HEK293 (cell line): Measurements from ENCODE around the gene MRPL17.
A peak's percentile ranks its signal among the peaks of the same experiment; 100 is the strongest.

Source experiments
- CTCF ChIA-PET: fragments of 350-600 bp; formaldehyde crosslinking; extraction: SDS; loops from one replicate; lab custom pipeline; 2021; ENCODE audit warnings: antibody characterized with exemption; lab: Yijun Ruan, JAX
- POLR2A ChIA-PET: fragments of 300-600 bp; formaldehyde crosslinking; extraction: SDS; loops from one replicate; lab custom pipeline; 2020; ENCODE audit warnings: antibody characterized with exemption, inconsistent platforms; lab: Yijun Ruan, JAX
- H3K27ac ChIP-seq: fragments of 200-500 bp; sonication (Bioruptor generic); 2 replicates; pipeline ENCODE4 v1.5.1; 2014; ENCODE audit warnings: low read depth, low read length, control low read depth, inconsistent platforms; ENCODE audit errors: extremely low read depth
- H3K36me3 ChIP-seq, 2 experiments: fragments of 200-500 bp in 1 of 2; sonication (Bioruptor generic) in 1 of 2; 1 replicate in 1 of 2; 2 replicates in 1 of 2; pipeline ENCODE4 v1.5.1; 2014 to 2017; ENCODE audit warnings: inconsistent platforms in 2 of 2, low read length in 2 of 2; ENCODE audit not compliant: control insufficient read depth in 2 of 2, insufficient read depth in 1 of 2
- H3K4me1 ChIP-seq: fragments of 200-500 bp; sonication (Bioruptor generic); 2 replicates; pipeline ENCODE4 v1.5.1; 2014; ENCODE audit warnings: mild to moderate bottlenecking, low read length, inconsistent platforms; ENCODE audit not compliant: control insufficient read depth, insufficient read depth
- H3K4me3 ChIP-seq: 2 replicates; pipeline ENCODE4 v1.5.1; 2011; ENCODE audit warnings: low read depth, mild to moderate bottlenecking, control low read depth, low read length, moderate library complexity
- H3K9me3 ChIP-seq: fragments of 200-500 bp; sonication (Bioruptor generic); 2 replicates; pipeline ENCODE4 v1.5.1; 2014; ENCODE audit warnings: low read depth, low read length, inconsistent platforms; ENCODE audit not compliant: control insufficient read depth, insufficient read depth
- GFI1B ChIP-seq: fragments of 450-650 bp; formaldehyde crosslinking; IDR thresholded peaks from 2 replicates; pipeline ENCODE4 v1.5.1; 2016; ENCODE audit warnings: missing biosample characterization, missing genetic modification characterization
- HOXA7 ChIP-seq: sonication (generic); formaldehyde crosslinking; IDR thresholded peaks from 2 replicates; pipeline ENCODE4 v1.8.1; 2022; ENCODE audit warnings: missing genetic modification reagents, borderline replicate concordance
- IKZF3 ChIP-seq: fragments of 450-650 bp; IDR thresholded peaks from 2 replicates; pipeline ENCODE4 v1.5.0; 2018; ENCODE audit warnings: missing biosample characterization, mild to moderate bottlenecking, missing genetic modification characterization, moderate library complexity
- KLF1 ChIP-seq: fragments of 450-650 bp; formaldehyde crosslinking; IDR thresholded peaks from 2 replicates; pipeline ENCODE4 v1.5.1; 2016; ENCODE audit warnings: missing biosample characterization, missing genetic modification characterization
- KLF16 ChIP-seq: fragments of 450-650 bp; formaldehyde crosslinking; IDR thresholded peaks from 2 replicates; pipeline ENCODE4 v1.5.1; 2017; ENCODE audit warnings: missing biosample characterization, missing genetic modification characterization
- KLF8 ChIP-seq: fragments of 450-650 bp; formaldehyde crosslinking; IDR thresholded peaks from 2 replicates; pipeline ENCODE4 v1.5.1; 2016; ENCODE audit warnings: missing biosample characterization, missing genetic modification characterization
- SCRT1 ChIP-seq: fragments of 450-650 bp; formaldehyde crosslinking; IDR thresholded peaks from 2 replicates; pipeline ENCODE4 v1.5.1; 2016; ENCODE audit warnings: missing biosample characterization, missing genetic modification characterization, borderline replicate concordance
- YY1 ChIP-seq: fragments of 450-650 bp; formaldehyde crosslinking; IDR thresholded peaks from 2 replicates; pipeline ENCODE4 v1.5.1; 2018; ENCODE audit warnings: missing biosample characterization, missing genetic modification characterization
- ZBTB10 ChIP-seq: fragments of 450-650 bp; formaldehyde crosslinking; IDR thresholded peaks from 2 replicates; pipeline ENCODE4 v1.5.1; 2016; ENCODE audit warnings: missing biosample characterization, missing genetic modification characterization
- ZNF223 ChIP-seq: fragments of 450-650 bp; formaldehyde crosslinking; IDR thresholded peaks from 2 replicates; pipeline ENCODE4 v1.5.1; 2016; ENCODE audit warnings: missing biosample characterization, missing genetic modification characterization
- ZNF335 ChIP-seq: fragments of 450-650 bp; formaldehyde crosslinking; conservative IDR thresholded peaks from 2 replicates; pipeline ENCODE4 v1.5.1; 2016; ENCODE audit warnings: missing biosample characterization, missing genetic modification characterization
- ZNF341 ChIP-seq: fragments of 450-650 bp; formaldehyde crosslinking; IDR thresholded peaks from 2 replicates; pipeline ENCODE4; 2016; ENCODE audit warnings: low read depth, missing biosample characterization, missing genetic modification characterization
- ZNF473 ChIP-seq: fragments of 450-650 bp; formaldehyde crosslinking; IDR thresholded peaks from 2 replicates; pipeline ENCODE4 v1.5.1; 2017; ENCODE audit warnings: missing biosample characterization, missing genetic modification characterization
- ZNF513 ChIP-seq: fragments of 450-650 bp; IDR thresholded peaks from 2 replicates; pipeline ENCODE4 v1.5.1; 2018; ENCODE audit warnings: missing biosample characterization, missing genetic modification characterization
- ZNF548 ChIP-seq: fragments of 450-650 bp; formaldehyde crosslinking; IDR thresholded peaks from 2 replicates; pipeline ENCODE4 v1.5.1; 2016; ENCODE audit warnings: missing biosample characterization, missing genetic modification characterization
- ZNF561 ChIP-seq: fragments of 450-650 bp; IDR thresholded peaks from 2 replicates; pipeline ENCODE4 v1.5.1; 2018; ENCODE audit warnings: missing biosample characterization, missing genetic modification characterization, borderline replicate concordance
- ZNF610 ChIP-seq: fragments of 450-650 bp; formaldehyde crosslinking; IDR thresholded peaks from 2 replicates; pipeline ENCODE4 v1.5.1; 2016; ENCODE audit warnings: missing biosample characterization, missing genetic modification characterization, borderline replicate concordance
- ZNF626 ChIP-seq: fragments of 450-650 bp; sonication (Bioruptor Pico); formaldehyde crosslinking; IDR thresholded peaks from 2 replicates; pipeline ENCODE4 v1.5.1; 2018; ENCODE audit warnings: missing biosample characterization, missing genetic modification characterization, inconsistent platforms
- ZNF629 ChIP-seq: fragments of 450-650 bp; formaldehyde crosslinking; IDR thresholded peaks from 2 replicates; pipeline ENCODE4 v1.5.1; 2017; ENCODE audit warnings: missing biosample characterization, missing genetic modification characterization
- ZNF660 ChIP-seq: fragments of 450-650 bp; IDR thresholded peaks from 2 replicates; pipeline ENCODE4 v1.5.1; 2018; ENCODE audit warnings: missing biosample characterization, mild to moderate bottlenecking, missing genetic modification characterization
- ZNF76 ChIP-seq: fragments of 450-650 bp; formaldehyde crosslinking; IDR thresholded peaks from 2 replicates; pipeline ENCODE4; 2016; ENCODE audit warnings: low read depth, missing biosample characterization, missing genetic modification characterization, borderline replicate concordance
- TF ChIP-seq, protein P1 (sequence below): fragments of 450-650 bp; formaldehyde crosslinking; IDR thresholded peaks from 2 replicates; pipeline ENCODE4 v1.5.1; 2016; ENCODE audit warnings: missing biosample characterization, missing genetic modification characterization
- TF ChIP-seq, protein P2 (sequence below): fragments of 450-650 bp; formaldehyde crosslinking; IDR thresholded peaks from 2 replicates; pipeline ENCODE4 v1.5.1; 2016; ENCODE audit warnings: missing biosample characterization, missing genetic modification characterization
- TF ChIP-seq, protein P3 (sequence below): fragments of 450-650 bp; formaldehyde crosslinking; conservative IDR thresholded peaks from 2 replicates; pipeline ENCODE4 v1.5.1; 2016; ENCODE audit warnings: low read depth, missing biosample characterization, missing genetic modification characterization

The MRPL17 gene

DNA sequence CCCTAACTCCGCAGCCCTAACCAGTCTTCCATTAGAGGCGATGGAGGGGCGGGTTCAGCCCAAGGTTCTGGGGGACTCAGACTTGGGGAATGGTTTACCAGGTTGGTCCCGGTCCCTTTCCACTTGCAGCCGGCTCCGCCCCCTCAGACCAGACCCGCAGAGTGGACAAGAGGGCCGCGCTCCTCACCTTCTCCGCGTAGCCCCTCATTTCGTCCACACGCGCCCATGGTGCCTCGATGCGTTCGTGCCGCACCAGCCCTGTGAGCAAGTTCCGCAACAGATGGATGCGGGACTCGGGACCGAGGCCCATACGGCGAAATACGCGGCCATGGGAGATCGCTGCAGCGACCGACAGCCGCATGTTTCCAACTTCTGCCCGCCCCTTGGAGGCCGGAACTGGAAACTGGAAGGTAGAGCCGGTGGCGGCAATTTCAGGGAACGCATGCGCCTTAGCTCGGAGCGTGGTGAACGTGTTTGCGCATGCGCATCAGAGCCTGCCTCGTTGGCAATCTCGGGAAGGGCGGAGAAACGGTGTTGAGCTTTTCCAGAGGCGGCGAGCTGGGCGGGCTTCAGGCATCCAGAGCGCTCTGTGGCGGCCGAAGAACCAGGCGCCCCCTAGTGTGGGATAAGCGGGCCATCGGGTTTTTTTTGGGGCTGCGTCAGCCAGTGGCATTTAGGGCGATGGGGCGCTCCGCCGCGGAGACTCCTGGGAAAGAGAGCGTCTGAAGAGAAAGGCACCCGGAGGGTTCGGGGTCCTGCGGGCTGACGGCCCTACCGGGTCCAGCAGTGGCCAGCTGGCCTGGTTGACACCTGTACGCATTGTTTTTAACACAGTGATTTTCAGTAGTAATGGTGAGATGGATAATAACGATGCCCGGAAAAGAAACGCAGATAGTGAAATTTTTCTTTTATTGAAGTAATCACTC is at the start of gene MRPL17:
MRPL17 (minus strand) TSS at position 405 of the 926 bp plus-strand sequence; CDS start at position 361, 44 bp downstream.
- ChIA-PET POLR2A (interaction anchor here (0.6 to 1.8 kb wide), 31 partner anchors 10 to 450 kb away, joined by 3 to 16 read pairs (median 4); partner anchors contain the start of genes APBB1, ARFIP2, ILK and RRP8), CTCF (interaction anchor here (0.5 to 3.6 kb wide), 39 partner anchors 12 to 1915 kb away, joined by 3 to 42 read pairs (median 3); partner anchors contain the start of genes HPX and TAF10)
- Histone ChIP-seq H3K4me3 (peak within 1 kb of the TSS; percentile 90), H3K27ac (peak within 1 kb of the TSS; percentile 70), H3K36me3 (peaks cover 0 to 30% of the 10 kb centered on the region in 2 experiments; a peak in 1 of 3 replicates), H3K4me1 (no peaks in the 10 kb centered on the region), H3K9me3 (no peaks in the 10 kb centered on the region)
- TF ChIP-seq ZNF341 (tag by site-specific recombination), result peak; percentile 38; the same call in 1 of the 2 replicates
- peak; percentile 45; the same call in 1 of the 2 replicates for TF ChIP-seq KLF8 (tag by site-specific recombination)
- TF ChIP-seq ZNF561, result peak; percentile 53; the same call in 1 of the 2 replicates
- peak; percentile 56; the same call in 1 of the 2 replicates for TF ChIP-seq KLF1 (tag by site-specific recombination)
- peak; percentile 54 for TF ChIP-seq ZBTB10 (tag by site-specific recombination)
- TF ChIP-seq GFI1B (tag by site-specific recombination), result no peak
- TF ChIP-seq ZNF223 (tag by site-specific recombination), result no peak
- peak; percentile 46; the same call in 1 of the 2 replicates for TF ChIP-seq ZNF610 (tag by site-specific recombination)
- peak; percentile 86 for TF ChIP-seq KLF16 (tag by site-specific recombination)
- peak; percentile 46; the same call in 1 of the 2 replicates for TF ChIP-seq ZNF629 (tag by site-specific recombination)
- TF ChIP-seq ZNF513, result no peak
- TF ChIP-seq ZNF626 (tag by site-specific recombination), result no peak
- peak; percentile 64 for TF ChIP-seq ZNF76 (tag by site-specific recombination)
- peak; percentile 87 for TF ChIP-seq ZNF335 (tag by site-specific recombination)
- TF ChIP-seq, protein P1, sequence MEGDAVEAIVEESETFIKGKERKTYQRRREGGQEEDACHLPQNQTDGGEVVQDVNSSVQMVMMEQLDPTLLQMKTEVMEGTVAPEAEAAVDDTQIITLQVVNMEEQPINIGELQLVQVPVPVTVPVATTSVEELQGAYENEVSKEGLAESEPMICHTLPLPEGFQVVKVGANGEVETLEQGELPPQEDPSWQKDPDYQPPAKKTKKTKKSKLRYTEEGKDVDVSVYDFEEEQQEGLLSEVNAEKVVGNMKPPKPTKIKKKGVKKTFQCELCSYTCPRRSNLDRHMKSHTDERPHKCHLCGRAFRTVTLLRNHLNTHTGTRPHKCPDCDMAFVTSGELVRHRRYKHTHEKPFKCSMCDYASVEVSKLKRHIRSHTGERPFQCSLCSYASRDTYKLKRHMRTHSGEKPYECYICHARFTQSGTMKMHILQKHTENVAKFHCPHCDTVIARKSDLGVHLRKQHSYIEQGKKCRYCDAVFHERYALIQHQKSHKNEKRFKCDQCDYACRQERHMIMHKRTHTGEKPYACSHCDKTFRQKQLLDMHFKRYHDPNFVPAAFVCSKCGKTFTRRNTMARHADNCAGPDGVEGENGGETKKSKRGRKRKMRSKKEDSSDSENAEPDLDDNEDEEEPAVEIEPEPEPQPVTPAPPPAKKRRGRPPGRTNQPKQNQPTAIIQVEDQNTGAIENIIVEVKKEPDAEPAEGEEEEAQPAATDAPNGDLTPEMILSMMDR (tag by site-specific recombination), result peak; percentile 77
- no peak for TF ChIP-seq HOXA7 (CRISPR knock-in tag)
- TF ChIP-seq SCRT1 (tag by site-specific recombination), result peak; percentile 32; the same call in 1 of the 2 replicates
- TF ChIP-seq, protein P2, sequence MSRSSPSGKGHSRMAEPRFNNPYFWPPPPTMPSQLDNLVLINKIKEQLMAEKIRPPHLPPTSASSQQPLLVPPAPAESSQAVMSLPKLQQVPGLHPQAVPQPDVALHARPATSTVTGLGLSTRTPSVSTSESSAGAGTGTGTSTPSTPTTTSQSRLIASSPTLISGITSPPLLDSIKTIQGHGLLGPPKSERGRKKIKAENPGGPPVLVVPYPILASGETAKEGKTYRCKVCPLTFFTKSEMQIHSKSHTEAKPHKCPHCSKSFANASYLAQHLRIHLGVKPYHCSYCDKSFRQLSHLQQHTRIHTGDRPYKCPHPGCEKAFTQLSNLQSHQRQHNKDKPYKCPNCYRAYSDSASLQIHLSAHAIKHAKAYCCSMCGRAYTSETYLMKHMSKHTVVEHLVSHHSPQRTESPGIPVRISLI (tag by site-specific recombination), result peak; percentile 95
- TF ChIP-seq ZNF660 (tag by site-specific recombination), result peak; percentile 79
- TF ChIP-seq IKZF3, result peak; percentile 87; the same call in 1 of the 2 replicates
- peak; percentile 59 for TF ChIP-seq YY1 (tag by site-specific recombination)
- no peak for TF ChIP-seq ZNF548 (tag by site-specific recombination)
- TF ChIP-seq, protein P3, sequence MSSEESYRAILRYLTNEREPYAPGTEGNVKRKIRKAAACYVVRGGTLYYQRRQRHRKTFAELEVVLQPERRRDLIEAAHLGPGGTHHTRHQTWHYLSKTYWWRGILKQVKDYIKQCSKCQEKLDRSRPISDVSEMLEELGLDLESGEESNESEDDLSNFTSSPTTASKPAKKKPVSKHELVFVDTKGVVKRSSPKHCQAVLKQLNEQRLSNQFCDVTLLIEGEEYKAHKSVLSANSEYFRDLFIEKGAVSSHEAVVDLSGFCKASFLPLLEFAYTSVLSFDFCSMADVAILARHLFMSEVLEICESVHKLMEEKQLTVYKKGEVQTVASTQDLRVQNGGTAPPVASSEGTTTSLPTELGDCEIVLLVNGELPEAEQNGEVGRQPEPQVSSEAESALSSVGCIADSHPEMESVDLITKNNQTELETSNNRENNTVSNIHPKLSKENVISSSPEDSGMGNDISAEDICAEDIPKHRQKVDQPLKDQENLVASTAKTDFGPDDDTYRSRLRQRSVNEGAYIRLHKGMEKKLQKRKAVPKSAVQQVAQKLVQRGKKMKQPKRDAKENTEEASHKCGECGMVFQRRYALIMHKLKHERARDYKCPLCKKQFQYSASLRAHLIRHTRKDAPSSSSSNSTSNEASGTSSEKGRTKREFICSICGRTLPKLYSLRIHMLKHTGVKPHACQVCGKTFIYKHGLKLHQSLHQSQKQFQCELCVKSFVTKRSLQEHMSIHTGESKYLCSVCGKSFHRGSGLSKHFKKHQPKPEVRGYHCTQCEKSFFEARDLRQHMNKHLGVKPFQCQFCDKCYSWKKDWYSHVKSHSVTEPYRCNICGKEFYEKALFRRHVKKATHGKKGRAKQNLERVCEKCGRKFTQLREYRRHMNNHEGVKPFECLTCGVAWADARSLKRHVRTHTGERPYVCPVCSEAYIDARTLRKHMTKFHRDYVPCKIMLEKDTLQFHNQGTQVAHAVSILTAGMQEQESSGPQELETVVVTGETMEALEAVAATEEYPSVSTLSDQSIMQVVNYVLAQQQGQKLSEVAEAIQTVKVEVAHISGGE, result peak; percentile 65
- no peak for TF ChIP-seq ZNF473 (tag by site-specific recombination)
